Left kidney (tissue), 2 donors: ENCODE results near the gene ABCA2. TPM values are rescaled to one million over a fixed set of nuclear protein-coding genes. Genes with fewer than 3 reads are reported as not detected.
"Not testable (repeated sequence)": the region's sequence is repeated elsewhere in the genome, so short reads cannot be mapped to it uniquely, and the experiment has no call there.

Source experiments
- DNase-seq: peaks from one replicate; pipeline ENCODE4 v3.0.0-alpha.2; 2013
- polyA plus RNA-seq: library from polyadenylated mRNA; unstranded; fragments of 120-200 nt; gene quantifications from one replicate; pipeline ENCODE4 v1.2.1, GENCODE V29; 2013; ENCODE audit not compliant: insufficient read length

Gene ABCA2
- polyA plus RNA-seq, 1 donor = 46.6 TPM

DNA sequence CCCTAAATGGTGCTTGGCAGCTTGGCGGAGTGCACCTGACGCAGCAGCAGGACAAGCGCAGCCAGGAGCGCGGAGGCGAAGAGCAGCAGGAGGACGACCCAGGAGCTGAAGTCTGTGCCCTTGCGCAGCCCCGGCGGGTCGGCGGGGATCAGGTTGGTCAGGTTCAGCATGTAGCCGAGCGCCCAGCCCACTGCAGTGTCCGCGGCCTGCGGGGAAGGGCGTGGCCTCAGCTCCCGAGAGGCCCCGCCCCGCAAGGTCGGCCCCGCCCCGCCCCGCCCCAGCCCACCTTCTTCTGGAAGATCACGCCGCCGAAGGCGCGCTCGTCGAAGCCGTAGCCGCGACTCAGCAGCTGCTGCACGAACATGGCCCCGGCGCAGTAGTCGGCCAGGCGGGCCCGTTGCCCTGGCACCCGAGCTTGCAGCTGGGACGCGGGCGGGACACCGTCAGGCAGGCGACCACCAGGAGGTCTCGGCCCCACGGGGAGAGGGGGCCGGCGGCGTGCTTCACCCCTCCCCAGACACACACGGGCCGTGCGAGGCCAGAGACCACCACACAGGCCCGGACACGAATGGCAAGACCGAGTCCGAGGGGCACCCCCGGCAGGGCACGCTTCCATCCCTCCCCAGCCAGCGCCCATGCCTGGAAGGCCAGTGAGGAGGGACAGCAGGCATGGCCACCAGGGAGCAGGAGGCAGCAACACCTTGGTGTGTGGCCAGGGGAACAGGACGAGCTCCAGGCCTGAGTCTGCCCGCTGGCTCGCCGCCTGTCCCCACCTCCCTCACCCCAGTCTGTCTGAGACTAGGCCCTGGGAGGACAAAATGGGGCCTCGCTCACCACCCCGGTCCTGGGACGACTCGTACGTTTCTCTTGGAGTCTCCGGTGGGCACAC lies 20.9 kb upstream of the ABCA2 start:
- no peak for DNase-seq

DNA sequence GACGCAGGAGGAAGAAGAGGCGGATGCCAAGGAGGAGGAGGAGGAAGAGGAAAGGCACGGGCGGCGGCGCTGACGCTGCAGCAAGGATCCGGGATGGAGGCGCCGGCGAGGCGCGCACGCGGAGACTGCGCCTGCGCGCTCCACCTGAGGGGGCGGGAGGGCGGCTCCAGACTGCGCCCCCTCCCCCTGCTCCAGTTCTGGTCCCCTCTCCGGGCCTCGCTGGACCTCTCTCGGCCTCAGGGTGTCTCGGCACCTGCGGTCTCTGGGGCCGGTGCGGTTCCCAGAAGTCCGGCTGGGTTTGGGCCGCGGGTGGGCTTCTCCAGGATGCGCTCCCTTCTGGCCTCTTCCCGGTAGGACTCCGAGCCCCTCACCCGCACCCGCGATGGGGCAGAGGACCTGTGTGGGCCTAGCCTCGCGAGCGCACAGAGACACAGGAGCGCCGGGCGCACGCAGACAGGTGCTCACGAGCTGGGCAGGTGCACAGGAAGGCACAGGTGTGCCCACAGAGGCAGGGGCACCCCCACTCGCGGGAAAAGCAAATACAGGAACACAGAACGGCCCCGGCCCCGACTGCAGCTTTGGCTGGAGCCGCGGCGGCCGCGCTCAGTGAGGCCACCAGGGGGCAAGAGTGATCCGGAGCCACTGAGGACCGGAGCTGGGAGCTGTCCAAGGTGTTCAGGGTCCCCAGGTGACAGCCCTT lies 18.2 kb upstream of the ABCA2 start, which contains the start of gene NPDC1:
Gene NPDC1, minus strand, starts transcription at position 90 of the 700 bp plus-strand sequence. CDS start 188 bp downstream, outside the sequence.
- DNase-seq = peak; percentile 79

DNA sequence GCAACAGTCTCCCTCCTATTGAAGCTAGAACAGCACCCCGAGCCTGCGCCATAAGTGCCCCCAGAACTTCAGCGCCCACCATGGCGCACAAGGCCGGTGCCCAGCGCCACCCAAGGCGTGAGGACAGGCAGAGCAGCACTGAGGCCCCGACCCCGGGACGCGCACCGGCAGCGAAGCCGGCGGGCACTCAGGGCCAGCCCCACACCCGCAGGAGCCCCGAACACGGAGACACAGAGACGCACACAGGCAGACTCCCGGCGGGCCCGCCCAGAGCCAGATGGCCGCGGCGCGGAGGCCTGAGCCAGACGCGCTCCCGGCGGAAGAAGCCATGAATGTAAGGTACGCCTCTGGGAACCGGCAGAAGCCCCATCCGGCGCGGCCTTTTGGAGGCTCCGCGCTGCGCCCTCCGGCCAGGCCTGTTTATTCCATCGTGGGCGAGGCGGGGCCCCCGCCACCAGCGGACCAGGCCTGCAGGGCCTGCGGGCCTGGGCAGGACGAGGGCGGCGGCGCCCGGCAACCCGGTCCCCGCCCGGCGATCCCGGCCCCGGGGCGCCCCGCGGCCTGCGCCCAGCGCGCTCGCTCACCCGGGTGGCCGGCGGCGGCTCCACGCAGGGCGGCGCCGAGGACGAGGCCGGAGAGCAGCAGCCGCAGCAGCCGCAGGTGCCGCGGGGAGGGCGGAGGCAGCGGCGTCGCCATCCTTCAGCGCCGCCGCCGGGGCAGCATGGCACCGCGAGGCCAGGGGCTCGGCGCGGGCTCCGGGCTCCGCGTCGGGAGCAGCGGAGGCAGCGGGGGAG lies 17.5 kb upstream of the ABCA2 start:
- DNase-seq = no peak

DNA sequence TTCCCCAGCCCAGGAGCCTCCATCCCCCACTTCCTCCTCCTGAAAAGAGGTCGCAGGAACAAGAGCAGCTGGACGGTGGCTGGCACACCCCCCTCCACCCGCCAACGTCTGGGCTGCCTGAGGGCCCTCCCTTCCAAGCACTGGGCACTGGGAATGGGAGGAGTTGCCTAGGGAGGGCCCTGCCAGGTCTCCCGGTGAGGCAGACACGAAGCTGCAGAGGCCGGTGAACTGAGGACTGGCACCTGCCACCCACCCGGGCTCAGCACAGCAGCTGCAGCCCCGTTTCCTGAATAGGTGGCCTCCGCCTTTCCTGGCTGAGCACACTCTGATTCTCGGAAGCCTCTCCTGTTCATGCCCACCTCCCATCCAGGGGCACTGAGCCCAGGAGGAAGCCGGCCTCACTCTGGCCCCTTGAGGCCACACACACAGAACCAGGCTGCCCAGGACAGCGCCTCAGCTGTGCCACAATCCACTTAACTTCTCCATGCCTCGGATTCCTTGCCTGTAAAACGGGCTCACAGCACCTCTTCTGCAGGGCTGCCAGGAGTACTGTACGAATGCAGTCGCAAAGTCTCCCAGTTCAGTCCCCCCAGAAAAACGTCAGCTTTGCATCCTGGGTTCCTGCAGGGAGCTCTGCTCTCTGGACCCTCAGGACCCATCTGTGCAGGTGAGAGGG lies 16.6 kb upstream of the ABCA2 start:
- DNase-seq = no peak

DNA sequence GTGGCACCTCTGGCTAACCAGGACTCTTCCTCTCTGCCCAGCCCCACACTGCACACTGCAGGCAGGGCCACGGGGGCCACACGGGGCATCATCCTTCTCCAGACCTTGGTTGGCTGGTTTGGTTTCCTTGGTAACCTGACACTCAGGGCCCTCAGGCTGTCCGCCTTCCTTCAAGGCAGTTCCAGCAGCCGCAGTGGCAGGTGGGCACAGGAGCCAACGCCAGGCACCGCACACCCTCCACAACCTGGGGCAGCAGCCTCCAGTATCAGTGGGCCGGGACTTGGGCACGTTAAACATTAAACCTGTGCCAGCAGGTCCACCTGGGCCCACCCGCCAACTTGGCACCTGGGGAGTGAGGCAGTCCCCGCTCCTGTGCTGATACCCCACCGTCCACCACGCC lies 16.0 kb upstream of the ABCA2 start:
- no peak for DNase-seq

DNA sequence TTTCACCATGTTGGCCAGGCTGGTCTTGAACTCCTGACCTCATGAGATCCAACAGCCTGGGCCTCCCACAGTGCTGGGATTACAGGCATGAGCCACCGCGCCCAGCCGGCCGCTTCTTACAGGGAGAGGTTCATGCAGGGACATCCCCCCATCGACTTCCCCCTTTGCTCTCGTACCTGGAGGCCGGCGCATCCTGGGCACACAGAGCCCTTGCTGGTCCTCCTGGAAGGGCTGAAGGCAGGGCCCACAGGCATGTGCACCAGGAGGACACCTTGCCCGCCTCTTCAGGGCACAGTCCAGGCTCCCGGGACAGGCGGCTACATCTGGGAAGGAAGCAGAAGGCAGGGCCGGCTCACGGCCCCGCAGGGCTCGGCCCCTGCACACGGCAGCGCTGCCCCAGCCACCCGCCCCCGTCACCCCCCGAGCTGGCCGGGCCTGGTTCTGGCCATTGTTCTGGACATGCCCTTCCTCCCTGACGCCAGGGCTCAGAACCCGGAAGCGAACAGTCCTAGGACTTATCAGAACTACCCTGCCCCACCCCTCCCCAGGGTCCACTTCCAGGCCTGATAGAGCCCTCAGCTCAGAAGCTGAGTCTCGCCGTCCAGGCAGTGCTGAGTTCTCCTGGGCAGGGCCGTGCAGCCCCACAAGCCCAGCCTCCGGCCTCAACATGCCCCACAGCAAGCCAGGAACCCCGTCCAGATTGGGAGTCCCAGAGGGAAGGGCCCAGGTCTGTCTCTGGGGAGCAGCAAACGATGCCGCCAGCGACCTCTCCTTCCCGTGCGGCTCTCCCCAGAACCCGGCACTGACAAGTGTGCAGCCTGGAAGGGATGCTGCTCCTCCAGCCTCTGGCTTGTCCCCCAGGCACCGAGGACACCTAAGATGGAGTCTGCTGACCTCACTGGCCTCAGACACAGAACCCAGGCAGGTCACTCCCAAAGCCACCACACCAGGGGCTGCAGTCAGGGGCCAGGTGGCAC lies 15.0 kb upstream of the ABCA2 start:
- no peak for DNase-seq

DNA sequence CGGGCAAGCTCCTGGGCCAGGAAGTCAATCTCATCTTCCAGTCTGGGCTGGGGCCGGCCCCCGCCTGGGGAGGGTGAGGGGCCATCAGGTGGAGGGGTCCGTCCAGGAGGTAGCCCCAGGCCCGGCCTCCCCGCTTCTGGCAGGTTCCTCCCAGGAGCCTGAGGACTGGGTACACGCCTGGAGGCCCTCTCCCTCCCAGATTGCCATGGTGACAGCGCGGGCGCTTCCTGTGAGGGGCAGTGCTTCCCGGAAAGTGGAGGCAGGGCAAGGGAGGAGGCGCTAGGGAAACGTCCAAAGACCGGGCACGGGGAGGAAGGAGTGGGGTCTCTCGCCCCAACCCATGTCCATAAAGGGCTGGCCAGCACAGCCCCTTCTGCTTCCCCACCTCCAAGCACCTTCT lies 13.1 kb upstream of the ABCA2 start:
- no peak for DNase-seq

DNA sequence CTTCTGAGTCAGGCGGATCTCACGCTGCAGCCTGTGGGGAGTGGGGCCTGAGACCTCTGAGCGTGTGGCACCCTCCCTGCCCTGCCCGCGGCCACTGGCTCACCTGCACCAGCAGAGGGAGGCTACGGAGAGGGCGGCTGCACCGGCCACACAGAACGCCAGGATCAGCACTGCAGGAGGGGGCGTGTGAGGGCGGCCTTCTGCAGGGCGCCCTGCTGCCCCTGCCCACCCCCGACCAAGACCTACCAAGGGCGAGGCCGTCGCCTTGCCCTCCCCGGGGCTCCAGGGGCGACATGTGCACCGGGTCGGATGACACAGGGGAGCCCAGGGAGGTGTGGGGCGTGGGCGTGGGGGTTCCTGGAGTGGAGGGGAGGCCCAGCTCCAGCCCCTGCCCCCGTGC lies 12.5 kb upstream of the ABCA2 start:
- no peak for DNase-seq

DNA sequence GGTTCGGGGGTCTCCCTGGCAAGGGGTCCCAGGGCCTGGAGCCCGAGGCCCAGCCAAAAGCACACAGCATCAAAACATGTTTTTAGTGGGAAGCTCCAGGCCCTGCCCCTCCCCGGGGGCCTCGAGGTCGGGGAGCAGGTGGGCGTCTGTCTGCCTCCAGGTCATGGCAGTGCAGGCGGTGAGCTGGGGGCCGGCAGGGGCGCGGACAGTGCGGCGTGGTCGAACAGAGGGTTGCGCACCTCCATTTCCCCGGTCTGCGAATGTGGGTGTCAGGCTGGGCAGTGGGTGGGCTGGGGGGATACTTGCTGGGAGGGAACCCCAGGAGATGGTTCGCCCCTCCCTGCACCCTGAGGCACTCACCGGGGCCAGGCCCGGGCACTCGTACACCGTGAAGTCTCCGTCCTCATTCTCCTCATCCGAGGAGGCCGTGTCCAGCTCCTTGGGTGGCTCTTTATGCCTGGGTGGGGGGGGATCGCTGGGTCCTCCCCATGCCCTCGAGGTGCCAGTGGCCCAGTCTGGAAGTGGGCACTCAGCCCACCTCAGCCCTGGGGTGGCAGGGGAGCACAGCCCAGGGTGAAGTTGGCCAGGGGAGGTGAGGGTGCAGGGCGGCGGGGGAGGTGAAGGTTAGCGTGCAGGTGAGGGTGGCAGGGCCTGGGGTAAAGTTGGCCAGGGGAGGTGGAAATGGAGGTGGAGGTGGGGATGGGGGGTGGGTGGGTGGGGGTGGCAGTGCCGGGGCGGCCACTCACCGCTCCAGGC lies 11.8 kb upstream of the ABCA2 start:
- DNase-seq = no peak

DNA sequence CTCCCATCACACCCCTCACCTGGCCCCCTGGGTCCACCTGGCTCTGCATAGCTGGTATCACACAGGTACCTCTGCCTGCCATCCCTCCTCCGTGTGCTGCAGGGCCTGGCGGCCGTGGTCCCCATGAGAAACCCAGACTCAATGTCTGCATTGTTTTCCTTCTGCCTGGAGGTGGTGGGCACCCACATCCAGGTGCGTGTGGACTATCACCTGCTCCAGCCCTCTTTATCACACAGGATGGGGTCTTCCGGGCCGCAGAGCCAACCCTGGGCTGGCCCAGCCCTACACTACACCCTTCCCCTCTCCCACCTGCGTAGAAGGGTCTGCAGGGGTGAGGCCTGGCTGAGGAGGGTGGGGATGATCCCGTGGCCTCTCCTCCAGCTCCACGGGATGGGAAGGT lies 10.9 kb upstream of the ABCA2 start:
- DNase-seq = no peak

DNA sequence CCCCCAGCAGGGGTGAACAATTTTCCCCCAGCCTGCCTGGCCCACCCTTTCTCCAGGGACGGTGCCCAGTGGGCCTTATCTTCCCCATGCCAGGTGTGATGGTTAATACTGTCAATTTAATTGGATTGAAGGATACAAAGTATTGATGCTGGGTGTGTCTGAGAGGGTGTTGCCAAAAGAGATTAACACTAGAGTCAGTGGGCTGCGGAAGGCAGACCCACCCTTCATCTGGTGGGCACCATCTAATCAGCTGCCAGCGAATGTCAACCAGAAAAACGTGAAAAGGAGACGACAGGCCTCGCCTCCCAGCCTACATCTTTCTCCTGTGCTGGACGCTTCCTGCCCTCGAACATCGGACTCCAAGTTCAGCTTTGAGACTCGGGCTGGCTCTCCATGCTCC lies 9.4 kb upstream of the ABCA2 start:
- no peak for DNase-seq

DNA sequence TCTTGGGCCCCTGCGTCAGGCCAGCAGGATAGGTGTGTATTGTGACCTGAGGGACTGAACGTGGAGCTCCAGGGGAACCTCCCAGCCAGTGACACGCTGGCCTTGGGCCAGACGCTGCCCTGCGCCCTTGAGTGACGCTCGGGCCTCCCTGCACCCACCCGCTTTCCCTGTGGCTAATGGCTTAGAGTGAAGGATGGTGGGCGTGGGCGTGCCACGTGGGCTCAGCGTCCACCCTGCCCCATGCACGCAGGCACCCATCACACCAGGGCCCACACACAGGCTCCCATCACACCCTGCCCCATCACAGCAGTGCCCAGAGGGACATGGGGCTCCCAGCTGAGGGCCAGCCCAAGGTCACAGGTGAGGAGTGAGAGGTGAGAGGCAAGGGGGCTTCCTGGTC lies 9.0 kb upstream of the ABCA2 start:
- DNase-seq = no peak

DNA sequence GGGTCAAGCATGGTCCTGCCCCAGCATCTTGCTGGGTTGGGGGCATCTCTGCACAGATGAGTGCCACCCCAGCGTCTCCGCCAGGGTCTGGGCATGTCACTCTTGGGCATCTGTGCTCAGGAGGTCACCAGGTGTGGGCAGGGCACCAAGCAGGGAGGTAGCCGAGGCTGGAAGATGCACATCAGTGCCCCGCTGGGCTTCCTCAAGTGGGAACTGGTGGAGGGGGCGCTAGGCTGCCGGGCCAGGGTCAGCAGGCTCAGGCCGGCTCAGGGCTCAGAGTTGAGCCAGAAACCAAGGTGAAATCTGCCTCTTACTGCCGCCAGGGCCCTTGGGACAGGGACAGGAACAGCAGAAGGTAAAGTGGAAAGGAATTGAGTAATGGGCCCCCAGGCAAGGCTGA lies 7.9 kb upstream of the ABCA2 start:
- DNase-seq = no peak

DNA sequence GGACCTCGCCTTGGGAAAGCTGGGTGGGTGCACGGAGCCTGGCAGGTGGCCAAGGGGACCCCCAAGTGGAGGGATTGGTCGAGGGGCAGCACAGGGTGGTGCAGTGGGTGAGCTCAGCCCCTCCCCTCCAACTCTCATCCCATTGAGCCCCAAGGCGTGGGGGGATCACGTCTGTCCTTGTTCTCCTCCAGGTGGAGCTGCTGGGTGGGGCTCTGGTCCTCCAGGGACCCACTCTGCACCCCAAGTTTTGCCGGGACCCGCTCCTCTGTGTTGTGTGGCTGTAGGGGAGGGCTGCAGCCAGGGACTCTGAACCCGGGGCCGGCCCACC lies 7.4 kb upstream of the ABCA2 start:
- no peak for DNase-seq

DNA sequence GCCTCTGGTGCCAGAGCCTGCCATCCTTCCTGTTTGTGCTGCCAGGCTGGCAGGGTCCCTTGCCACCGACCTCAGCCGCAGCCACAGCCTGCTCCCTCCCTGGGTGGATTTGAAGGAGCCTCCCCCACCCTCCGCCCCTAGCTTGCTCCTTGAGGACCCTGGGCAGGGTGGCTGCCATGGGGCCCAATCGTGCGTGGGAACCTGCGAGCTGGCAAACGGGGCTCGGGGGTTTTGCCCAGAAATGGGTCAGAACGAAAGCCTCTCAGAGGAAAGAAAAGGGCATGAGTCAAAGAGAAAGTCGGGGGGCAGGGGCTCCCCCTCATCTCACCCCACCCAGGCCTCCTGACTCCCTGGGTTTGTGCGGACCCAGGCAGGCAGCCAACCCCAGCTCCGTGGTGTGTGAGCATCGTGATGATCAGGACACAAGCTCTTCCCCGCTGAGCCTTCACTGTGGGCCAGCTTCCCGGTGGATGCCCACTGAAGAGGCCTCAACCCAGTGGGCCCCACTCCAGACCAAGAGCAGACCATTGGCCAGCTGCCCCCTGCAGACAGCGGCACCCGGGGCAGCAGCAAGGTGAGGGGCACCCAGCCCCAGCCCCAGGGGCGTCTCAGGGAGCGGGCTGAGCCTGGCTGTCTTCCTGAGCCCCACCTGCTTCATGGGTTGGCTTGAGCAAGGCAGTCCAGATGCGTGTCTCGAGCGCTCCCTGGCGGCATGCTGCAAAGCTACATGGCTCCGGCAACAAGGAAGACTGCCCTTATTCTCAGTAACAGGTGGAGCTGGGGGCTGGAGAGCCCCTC lies 6.9 kb upstream of the ABCA2 start:
- DNase-seq = no peak

DNA sequence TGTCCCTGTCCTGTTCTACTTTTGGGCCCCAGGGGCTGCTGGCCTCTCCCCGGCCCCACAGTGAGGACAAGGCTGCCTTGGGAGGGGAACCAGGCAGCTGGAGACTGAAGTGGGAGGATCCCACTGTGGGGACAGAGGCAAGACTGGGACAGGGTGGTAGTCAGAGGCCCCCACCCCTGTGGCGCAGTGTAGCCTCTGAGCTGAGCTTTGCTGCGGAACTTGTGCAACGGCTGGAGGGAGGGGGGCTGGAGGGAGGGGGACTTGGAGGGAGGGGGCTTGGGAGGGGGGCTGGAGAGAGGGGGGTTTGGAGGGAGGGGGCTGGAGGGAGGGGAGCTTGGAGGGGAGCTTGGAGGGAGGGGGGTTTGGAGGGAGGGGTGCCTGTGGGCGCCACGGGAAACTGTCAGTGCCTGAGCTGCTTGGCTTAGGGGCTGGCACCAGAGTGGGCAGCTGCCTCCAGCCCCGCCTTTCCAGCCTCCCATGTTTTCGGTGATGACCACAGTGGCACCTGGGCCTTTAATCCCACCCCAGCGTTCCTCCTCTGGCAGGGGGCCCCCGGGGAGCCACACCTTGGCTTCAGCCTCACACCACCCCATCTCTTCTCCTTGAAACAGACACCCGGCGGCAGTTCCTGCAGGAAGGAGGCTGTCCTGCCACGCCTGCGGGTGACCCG lies 6.1 kb upstream of the ABCA2 start:
- no peak for DNase-seq

DNA sequence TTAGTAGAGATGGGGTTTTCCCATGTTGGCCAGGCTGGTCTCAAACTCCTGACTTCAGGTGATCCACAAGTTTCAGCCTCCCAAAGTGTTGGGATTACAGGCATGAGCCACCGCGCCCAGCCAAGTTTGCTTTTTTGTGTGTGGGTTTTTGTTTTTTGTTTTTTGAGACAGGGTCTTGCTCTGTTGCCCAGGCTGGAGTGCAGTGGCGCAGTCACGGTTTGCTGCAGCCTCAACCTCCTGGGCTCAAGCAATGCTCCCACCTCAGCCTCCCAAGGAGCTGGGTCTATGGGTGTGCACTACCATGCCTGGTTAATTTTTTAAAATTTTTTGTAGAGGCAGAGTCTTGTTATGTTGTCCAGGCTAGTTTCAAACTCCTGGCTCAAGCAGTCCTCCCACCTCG lies 5.4 kb upstream of the ABCA2 start:
- DNase-seq = not testable (repeated sequence)

DNA sequence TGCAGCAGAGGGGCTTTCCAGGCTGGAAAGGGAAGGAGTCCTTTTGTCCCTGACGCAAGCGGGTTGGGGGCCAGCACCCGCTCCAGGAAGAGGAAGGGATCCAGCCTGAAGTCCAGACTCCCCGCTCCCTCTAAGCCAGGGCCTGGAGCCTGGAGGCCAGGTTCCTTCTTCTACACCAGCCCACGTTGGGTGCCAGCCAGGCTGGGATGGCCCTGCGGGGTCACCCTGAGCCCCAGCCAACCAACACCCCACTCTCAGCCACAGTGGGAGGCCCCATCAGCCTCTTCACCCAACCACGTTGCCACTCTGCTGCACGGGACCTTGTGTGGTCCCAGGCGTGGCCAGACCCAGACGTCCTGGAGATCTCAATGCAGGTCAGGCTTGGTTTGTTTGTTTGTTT lies 4.8 kb upstream of the ABCA2 start:
- no peak for DNase-seq
